Colonic mucosa (tissue), 4 donors: ENCODE measurements around the gene PLXNB3. TPM values are rescaled to one million over a fixed set of nuclear protein-coding genes. Genes with fewer than 3 reads are reported as not detected.

ENCODE experiments used
- DNase-seq: peaks from one replicate; pipeline ENCODE4 v3.0.0-alpha.2; 2020
- H3K27ac ChIP-seq: fragments of 200-600 bp; one replicate; pipeline ENCODE4 v1.8.0; 2021
- H3K27me3 ChIP-seq: fragments of 200-600 bp; one replicate; pipeline ENCODE4 v1.8.0; 2021
- H3K36me3 ChIP-seq: fragments of 200-600 bp; one replicate; pipeline ENCODE4 v1.8.0; 2021
- H3K4me1 ChIP-seq: fragments of 200-600 bp; one replicate; pipeline ENCODE4 v1.8.0; 2021; ENCODE audit warnings: mild to moderate bottlenecking
- H3K4me3 ChIP-seq: fragments of 200-600 bp; one replicate; pipeline ENCODE4 v1.8.0; 2021
- H3K9ac ChIP-seq, 2 donors: one replicate each; pipeline ENCODE4 v1.7.0; 2013; ENCODE audit warnings: control low read depth in 2 of 2, low read depth in 2 of 2, low read length in 2 of 2
- H3K9me3 ChIP-seq: fragments of 200-600 bp; one replicate; pipeline ENCODE4 v1.8.0; 2021
- CTCF ChIP-seq: fragments of 200-600 bp; IDR thresholded peaks from one replicate; pipeline ENCODE4 v1.8.0; 2022; ENCODE audit warnings: antibody characterized with exemption, mild to moderate bottlenecking
- intact Hi-C: fragments of 100-400 bp; cut with DNase I; formaldehyde crosslinking; loops from one replicate; pipeline ENCODE4 v1.14.1; 2022
- total RNA-seq, 2 donors: library from RNA; stranded (reverse); fragmentation: NEBNext Ultra II Directional in 1 of 2; extraction: Animal tissue kit (Norgen Biotek cat#: 25700) in 1 of 2; gene quantifications; one replicate each; pipeline ENCODE4 v1.2.1, GENCODE V29; 2021
- donor health status: healthy.
- donor health status: DM: no; HTN: no; CAD: no.
- donor health status: DM: no; HTN: no; CAD: no.

PLXNB3 gene
- total RNA-seq, 2 donors from 2014 or later, result 0.57 to 3.7 TPM

- Histone ChIP-seq H3K4me1 (no peaks in the 10 kb centered on the region), H3K4me3 (no peak overlapping the region), H3K9me3 (no peaks in the 10 kb centered on the region), H3K27me3 (no peaks in the 10 kb centered on the region), H3K9ac (no peak overlapping the region), H3K36me3 (peaks cover 4% of the 10 kb centered on the region), H3K27ac (no peak overlapping the region)
- intact Hi-C loops, result no loop called here
- DNase-seq, result no peak
- TF ChIP-seq CTCF, result no peak
Measured at GRCh38 chrX:153800746-153801145, 36.7 kb downstream of the PLXNB3 start.

- Histone ChIP-seq H3K27me3 (no peaks in the 10 kb centered on the region), H3K9me3 (no peaks in the 10 kb centered on the region), H3K4me3 (no peak overlapping the region), H3K27ac (no peak overlapping the region), H3K36me3 (peaks cover 4% of the 10 kb centered on the region), H3K4me1 (no peaks in the 10 kb centered on the region), H3K9ac (no peak overlapping the region)
- intact Hi-C loops, result no loop called here
- no peak for TF ChIP-seq CTCF
- no peak for DNase-seq
Measured at GRCh38 chrX:153801669-153802068, 37.6 kb downstream of the PLXNB3 start.

- H3K9me3 ChIP-seq, result no peaks in the 10 kb centered on the region
- no peak for DNase-seq
- no peak overlapping the region for H3K27ac ChIP-seq
- intact Hi-C loops, result no loop called here
- no peaks in the 10 kb centered on the region for H3K27me3 ChIP-seq
- no peaks in the 10 kb centered on the region for H3K4me1 ChIP-seq
- no peak overlapping the region for H3K9ac ChIP-seq
- peaks cover 4% of the 10 kb centered on the region for H3K36me3 ChIP-seq
- no peak overlapping the region for H3K4me3 ChIP-seq
- no peak for TF ChIP-seq CTCF
Measured at GRCh38 chrX:153802513-153803045, 38.5 kb downstream of the PLXNB3 start.

GRCh38 chrX:153803211-153804099, 39.4 kb downstream of the PLXNB3 start:
- H3K4me3 ChIP-seq, result no peak overlapping the region
- no peak for TF ChIP-seq CTCF
- H3K9ac ChIP-seq, result no peak overlapping the region
- no peak overlapping the region for H3K27ac ChIP-seq
- intact Hi-C loops, result no loop called here
- no peak for DNase-seq
- H3K9me3 ChIP-seq, result no peaks in the 10 kb centered on the region
- no peaks in the 10 kb centered on the region for H3K4me1 ChIP-seq
- no peaks in the 10 kb centered on the region for H3K27me3 ChIP-seq
- no peaks in the 10 kb centered on the region for H3K36me3 ChIP-seq

- intact Hi-C loops, result no loop called here
- no peak for TF ChIP-seq CTCF
- DNase-seq, result no peak
Measured at GRCh38 chrX:153804100-153804595, 40.1 kb downstream of the PLXNB3 start.

More at GRCh38 chrX:153804100-153804595, 40.1 kb downstream of the PLXNB3 start:
- Histone ChIP-seq H3K36me3 (no peaks in the 10 kb centered on the region), H3K4me1 (no peaks in the 10 kb centered on the region), H3K27me3 (no peaks in the 10 kb centered on the region), H3K27ac (no peak overlapping the region), H3K9me3 (no peaks in the 10 kb centered on the region), H3K4me3 (no peak overlapping the region), H3K9ac (no peak overlapping the region)
